Cardiac muscle cell (in vitro differentiated cells and primary cell): ENCODE measurements around the gene FNDC3B. TPM values are rescaled to one million over a fixed set of nuclear protein-coding genes. Genes with fewer than 3 reads are reported as not detected.

Experiments
- DNase-seq, 2 donors: peaks; one replicate each; pipeline versions ENCODE4 v3.0.0 to v3.0.0-alpha.2; 2010 to 2017; ENCODE audit warnings: low read depth in 1 of 2, low spot score in 1 of 2
- H3K27ac ChIP-seq: fragments of 200-600 bp; sonication (generic); 2 replicates; pipeline ENCODE4 v1.5.1; 2016
- H3K27me3 ChIP-seq: fragments of 200-600 bp; sonication (generic); 2 replicates; pipeline ENCODE4 v1.6.0; 2016; ENCODE audit warnings: control low read depth
- H3K36me3 ChIP-seq: fragments of 200-600 bp; sonication (generic); 2 replicates; pipeline ENCODE4 v1.5.1; 2016; ENCODE audit warnings: control low read depth
- H3K4me1 ChIP-seq: fragments of 200-600 bp; sonication (generic); 2 replicates; pipeline ENCODE4 v1.8.1; 2017; ENCODE audit warnings: low read depth, mild to moderate bottlenecking, mixed run types
- H3K4me3 ChIP-seq: fragments of 200-600 bp; sonication (generic); 2 replicates; pipeline ENCODE4 v1.5.1; 2016; ENCODE audit warnings: mild to moderate bottlenecking
- H3K9me3 ChIP-seq: fragments of 200-600 bp; sonication (generic); 2 replicates; pipeline ENCODE4 v1.5.1; 2017; ENCODE audit warnings: low read depth, mild to moderate bottlenecking, control low read depth
- polyA plus RNA-seq: library from polyadenylated mRNA; unstranded; fragments of >200 nt; fragmentation: Nextera tagmentation; extraction: Ambion mirVana; gene quantifications from 2 replicates; pipeline ENCODE4 v1.2.1, GENCODE V29; 2016
- total RNA-seq: library from RNA; depleted of rRNA; stranded (reverse); fragments of >200 nt; gene quantifications from 2 replicates; pipeline ENCODE4 v1.2.3, GENCODE V29; 2016
- TF ChIP-seq, protein P1 (sequence below): IDR thresholded peaks from 2 replicates; pipeline ENCODE4 v1.5.1; 2012; ENCODE audit warnings: low read depth, mild to moderate bottlenecking, low read length

The FNDC3B gene
- total and polyA plus RNA-seq, 2 experiments from 2014 or later = 55.2 to 62.3 TPM

DNA sequence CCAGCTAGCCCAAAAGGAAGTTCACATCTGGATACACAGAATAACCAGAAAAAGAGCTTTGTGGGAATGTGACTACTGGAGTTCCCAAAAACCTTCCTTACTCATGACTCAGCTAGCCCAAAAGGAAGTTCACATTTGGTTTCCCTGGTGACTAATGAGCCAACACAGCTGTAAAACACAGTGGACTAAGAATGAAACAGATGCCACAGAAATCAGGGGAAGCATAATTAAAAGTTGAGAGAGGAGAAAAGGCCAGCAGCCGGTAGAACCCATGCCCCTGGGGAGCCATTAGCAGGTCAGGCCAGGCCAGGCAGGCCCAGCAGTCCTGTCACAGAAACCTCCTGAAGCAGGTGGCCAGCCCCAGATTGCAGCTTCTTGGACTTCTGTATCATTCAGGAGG is 278.6 kb downstream of the FNDC3B start:
- no peak overlapping the region for H3K4me3 ChIP-seq
- peak in 1 of 2 donors; percentile 94 for DNase-seq
- peak overlapping the region; percentile 87 for H3K27ac ChIP-seq
- H3K4me1 ChIP-seq = peaks cover 61% of the 10 kb centered on the region
- no peaks in the 10 kb centered on the region for H3K27me3 ChIP-seq
- peaks cover 3% of the 10 kb centered on the region for H3K36me3 ChIP-seq
- no peaks in the 10 kb centered on the region for H3K9me3 ChIP-seq
- TF ChIP-seq, protein P1, sequence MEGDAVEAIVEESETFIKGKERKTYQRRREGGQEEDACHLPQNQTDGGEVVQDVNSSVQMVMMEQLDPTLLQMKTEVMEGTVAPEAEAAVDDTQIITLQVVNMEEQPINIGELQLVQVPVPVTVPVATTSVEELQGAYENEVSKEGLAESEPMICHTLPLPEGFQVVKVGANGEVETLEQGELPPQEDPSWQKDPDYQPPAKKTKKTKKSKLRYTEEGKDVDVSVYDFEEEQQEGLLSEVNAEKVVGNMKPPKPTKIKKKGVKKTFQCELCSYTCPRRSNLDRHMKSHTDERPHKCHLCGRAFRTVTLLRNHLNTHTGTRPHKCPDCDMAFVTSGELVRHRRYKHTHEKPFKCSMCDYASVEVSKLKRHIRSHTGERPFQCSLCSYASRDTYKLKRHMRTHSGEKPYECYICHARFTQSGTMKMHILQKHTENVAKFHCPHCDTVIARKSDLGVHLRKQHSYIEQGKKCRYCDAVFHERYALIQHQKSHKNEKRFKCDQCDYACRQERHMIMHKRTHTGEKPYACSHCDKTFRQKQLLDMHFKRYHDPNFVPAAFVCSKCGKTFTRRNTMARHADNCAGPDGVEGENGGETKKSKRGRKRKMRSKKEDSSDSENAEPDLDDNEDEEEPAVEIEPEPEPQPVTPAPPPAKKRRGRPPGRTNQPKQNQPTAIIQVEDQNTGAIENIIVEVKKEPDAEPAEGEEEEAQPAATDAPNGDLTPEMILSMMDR = no peak

DNA sequence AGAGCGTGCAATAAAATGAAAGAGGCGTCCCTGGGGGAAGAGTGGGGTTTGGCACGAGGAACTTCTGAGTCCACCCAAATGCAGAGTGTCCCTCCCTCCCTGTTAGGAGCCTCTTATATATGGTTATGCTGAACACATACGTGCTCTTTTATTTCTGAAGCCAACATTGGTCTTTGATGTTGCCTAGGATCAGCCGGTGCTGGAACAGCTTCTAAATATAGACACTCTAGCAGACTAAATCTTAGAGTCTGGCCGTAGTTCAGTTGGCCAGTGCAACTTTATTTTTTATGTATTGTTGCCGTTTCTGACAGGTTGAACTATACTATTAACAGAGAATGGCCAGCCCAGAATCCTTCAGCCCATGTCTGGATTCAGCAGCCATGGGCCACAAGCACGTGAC is 280.2 kb downstream of the FNDC3B start:
- Histone ChIP-seq H3K4me3 (no peak overlapping the region), H3K9me3 (no peaks in the 10 kb centered on the region), H3K4me1 (peaks cover 57% of the 10 kb centered on the region), H3K36me3 (peaks cover 3% of the 10 kb centered on the region), H3K27me3 (no peaks in the 10 kb centered on the region), H3K27ac (peak overlapping the region; percentile 87)
- DNase-seq = peak in 1 of 2 donors; percentile 48
- TF ChIP-seq, protein P1 = no peak

DNA sequence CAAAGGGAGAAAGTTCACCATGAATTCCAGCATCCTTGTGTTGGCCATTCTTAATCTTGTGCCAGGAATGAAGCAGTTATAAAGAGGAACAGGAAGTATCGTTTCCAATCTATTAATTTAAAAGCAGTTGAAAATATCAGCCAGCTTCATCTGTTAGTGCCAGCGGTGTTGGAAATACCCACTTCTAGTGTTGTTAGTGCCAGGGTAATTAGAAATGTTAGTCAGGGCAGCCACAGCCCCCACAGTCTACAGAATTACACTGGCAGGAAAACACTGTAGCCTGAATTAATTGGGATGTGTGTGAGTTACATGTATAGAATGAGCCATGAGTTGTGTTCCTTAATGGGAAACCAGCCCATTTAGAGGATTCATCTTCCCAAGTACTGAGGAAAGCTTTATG is 281.1 kb downstream of the FNDC3B start:
- Histone ChIP-seq H3K27ac (peak overlapping the region; percentile 87), H3K4me3 (no peak overlapping the region), H3K36me3 (peaks cover 3% of the 10 kb centered on the region), H3K9me3 (no peaks in the 10 kb centered on the region), H3K4me1 (peaks cover 57% of the 10 kb centered on the region), H3K27me3 (no peaks in the 10 kb centered on the region)
- TF ChIP-seq, protein P1 = no peak
- DNase-seq = no peak

DNA sequence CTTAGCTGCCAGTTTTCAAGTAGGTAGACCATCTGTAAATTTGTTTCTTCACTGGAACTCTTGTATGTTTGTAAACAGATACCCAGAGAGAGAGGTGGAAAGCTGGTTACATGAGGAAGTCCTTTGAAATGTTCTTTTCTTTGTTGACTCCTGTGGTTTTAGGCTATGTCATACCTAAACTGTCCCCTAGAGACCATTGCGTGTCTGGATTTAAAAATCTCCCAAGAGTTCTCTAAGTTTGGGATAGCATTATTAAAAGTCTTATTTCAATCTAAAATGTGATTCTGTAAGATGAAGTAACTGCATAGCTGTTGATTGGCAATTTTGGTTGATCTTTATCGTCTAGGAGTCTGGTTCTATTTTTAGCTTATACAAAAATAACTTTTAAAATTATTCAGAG is 281.7 kb downstream of the FNDC3B start:
- Histone ChIP-seq H3K27ac (no peak overlapping the region), H3K4me3 (no peak overlapping the region), H3K27me3 (no peaks in the 10 kb centered on the region), H3K4me1 (peaks cover 52% of the 10 kb centered on the region), H3K9me3 (no peaks in the 10 kb centered on the region), H3K36me3 (peaks cover 3% of the 10 kb centered on the region)
- TF ChIP-seq, protein P1 = no peak
- DNase-seq = peak in 1 of 2 donors; percentile 34

DNA sequence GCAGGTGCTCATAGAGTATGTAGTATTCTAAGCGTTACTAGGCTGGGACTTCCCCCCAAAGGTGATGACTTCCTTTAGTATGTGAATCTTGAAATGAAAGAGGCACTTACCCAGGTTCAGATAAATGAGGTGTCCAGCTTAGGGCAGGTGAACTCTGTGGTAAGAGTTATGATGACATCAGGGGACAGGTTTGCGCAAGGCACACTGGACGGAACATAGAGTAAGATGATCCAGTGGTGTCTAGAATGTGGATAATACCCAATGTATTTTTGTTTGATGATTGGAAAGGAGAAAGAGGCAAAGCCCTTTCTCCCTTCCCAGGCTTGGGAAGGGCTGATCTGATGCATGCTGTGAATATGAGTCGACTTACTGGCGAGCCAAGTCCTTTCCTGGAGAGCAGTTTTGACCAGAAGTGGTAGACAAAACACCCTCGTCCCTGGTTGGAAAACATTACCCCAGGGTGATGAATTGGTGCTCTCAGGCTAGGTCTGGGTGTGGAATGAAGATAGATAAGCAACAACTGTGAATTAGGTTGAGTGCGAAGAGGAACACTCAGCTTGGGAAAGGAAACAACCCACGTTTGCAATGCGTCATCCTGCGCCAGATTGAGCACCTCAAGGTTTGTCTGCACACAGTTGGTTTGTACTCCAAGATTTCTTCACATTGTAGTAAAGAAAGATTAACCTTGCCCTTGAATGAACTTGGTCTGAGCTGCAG is 284.7 kb downstream of the FNDC3B start:
- Histone ChIP-seq H3K36me3 (peaks cover 3% of the 10 kb centered on the region), H3K4me1 (peaks cover 41% of the 10 kb centered on the region), H3K9me3 (no peaks in the 10 kb centered on the region), H3K27me3 (no peaks in the 10 kb centered on the region), H3K27ac (peak overlapping the region; percentile 65), H3K4me3 (no peak overlapping the region)
- peak in 1 of 2 donors; percentile 96 for DNase-seq
- TF ChIP-seq, protein P1 = no peak
